GM18511 (cell line): ENCODE data around the gene KHK.

ENCODE experiments used
- ATAC-seq: cut with Tn5 transposase; IDR thresholded peaks from one replicate; pipeline ENCODE4 v1.9.1; 2021; ENCODE audit warnings: mild to moderate bottlenecking, moderate library complexity; ENCODE audit not compliant: unreplicated experiment

KHK gene

DNA sequence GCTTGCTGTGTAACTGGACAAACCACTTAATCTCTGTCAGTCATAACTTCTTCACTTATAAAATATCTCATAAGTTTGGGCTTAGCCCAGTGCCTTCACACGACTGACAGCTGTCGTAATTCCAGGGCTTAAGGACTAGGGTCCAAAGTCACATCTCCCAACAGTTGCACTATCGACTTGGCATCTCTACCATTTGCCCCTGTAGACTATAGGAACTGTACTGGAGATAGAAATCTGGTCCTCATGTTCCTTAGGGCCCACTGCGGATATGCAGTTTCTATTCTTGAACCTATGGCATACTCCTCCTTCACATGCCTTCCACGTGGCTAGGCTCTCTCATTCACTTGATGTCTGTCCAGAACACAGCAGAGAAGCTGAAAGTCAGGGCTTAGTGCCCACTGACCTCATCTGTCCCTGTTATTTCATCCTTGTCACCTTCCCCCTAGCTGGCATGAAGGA lies 39.7 kb downstream of the KHK start:
- ATAC-seq = no peak

DNA sequence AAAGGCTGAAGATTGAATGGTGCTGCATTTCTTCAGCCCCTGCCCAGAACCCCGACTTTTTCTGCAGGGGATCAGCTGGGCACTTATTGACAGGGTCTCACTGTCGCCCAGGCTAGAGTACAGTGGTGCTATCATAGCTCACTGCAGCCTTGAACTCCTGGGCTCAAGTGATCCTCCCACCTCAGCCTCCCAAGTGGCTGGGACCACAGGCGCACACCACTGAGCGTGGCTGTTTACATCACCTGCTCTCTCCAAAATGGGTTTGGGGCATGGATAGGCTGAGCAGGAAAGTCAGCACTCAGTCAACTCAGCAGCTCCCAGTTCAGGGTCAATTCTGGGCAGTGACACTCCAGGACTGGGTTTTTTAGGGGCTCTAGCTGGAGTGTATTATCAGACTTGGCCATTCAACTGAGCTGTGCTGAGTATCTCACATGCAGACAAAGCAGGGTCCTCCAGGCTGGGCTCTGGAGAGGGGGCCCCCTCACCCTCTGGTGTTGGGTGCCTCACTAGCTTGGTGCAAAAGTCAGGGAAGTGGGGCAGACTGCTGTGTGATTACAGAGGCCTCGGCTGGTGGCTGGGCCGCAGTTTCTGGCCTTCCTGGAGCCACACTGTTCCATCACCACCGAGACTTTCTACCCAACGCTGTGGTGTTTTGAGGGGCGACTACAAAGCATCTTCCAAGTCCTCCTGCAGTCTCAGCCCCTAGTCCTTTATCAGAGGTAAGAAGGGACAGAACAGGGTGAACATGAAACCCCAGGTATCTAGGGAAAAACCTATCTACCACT lies 41.5 kb downstream of the KHK start:
- ATAC-seq = no peak

DNA sequence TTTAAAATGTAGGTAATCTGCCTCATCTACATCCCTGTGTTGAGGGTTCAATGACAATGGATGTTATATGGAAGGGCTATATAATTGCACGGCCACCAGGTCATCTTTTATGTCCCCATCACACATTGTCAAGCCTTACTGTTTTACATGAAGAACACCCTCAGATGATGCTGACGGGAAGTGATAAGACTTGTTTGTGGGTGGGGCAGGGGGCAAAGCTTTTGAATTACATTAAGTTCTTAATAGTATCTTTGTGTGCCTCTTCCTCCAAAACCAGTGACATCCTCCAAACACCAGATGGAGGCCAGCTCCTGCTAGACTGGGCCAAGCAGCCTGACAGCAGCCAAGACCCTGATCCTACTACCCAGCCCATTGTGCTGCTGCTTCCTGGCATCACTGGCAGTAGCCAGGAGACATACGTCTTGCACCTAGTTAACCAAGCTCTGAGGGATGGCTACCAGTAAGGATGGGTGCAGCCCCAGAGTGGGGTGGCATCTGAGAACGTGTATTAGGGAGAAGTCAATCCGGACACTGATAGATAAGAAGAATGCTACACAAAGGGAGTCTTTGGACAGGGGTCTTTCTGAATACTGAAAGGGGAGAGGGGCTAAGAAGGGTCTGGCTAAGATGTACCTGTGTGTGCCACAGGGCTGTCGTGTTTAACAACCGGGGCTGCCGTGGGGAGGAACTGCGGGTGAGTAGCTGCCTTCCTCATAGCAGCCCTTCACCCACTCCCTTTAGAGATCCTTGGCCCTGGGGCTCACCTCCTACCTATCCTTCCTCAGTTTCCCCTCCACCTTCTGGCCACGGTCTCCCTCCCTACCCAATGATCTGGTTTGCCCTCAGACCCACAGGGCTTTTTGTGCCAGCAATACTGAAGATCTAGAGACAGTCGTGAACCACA lies 42.3 kb downstream of the KHK start:
- no peak for ATAC-seq

DNA sequence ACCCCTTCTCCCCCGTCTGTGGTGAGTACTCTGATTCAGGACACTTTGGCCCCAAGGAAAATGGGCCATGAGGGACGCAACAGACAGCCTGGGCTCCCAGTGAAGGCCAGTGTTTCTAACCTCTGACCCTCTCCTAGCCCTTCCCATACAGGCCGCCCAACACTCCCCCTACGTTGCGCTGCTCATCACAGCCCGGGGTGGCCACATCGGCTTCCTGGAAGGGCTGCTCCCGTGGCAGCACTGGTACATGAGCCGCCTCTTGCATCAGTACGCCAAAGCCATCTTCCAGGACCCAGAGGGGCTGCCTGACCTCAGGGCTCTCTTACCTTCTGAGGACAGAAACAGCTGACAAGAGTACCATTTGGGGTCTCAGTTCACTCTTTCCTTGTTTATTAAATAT lies 43.8 kb downstream of the KHK start:
- no peak for ATAC-seq

DNA sequence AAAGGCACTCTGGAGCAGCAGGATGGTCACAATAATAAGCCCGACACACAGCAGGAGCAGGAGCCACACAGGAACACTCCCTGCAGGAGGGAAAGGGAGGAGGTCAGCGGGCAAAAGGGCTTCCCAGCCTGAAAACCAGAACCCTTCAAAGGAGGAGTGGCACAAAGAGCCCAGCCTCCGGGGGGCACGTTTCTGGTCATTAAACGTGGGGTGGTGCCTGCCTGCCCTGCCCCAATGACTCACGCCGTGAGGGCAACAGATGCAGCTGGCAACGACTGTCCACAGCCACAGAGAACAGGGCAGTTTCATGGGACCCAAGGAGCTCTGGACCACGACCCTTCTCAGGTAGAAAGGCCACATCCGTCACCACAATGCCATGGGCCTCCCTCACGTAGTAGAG lies 44.9 kb downstream of the KHK start:
- no peak for ATAC-seq

DNA sequence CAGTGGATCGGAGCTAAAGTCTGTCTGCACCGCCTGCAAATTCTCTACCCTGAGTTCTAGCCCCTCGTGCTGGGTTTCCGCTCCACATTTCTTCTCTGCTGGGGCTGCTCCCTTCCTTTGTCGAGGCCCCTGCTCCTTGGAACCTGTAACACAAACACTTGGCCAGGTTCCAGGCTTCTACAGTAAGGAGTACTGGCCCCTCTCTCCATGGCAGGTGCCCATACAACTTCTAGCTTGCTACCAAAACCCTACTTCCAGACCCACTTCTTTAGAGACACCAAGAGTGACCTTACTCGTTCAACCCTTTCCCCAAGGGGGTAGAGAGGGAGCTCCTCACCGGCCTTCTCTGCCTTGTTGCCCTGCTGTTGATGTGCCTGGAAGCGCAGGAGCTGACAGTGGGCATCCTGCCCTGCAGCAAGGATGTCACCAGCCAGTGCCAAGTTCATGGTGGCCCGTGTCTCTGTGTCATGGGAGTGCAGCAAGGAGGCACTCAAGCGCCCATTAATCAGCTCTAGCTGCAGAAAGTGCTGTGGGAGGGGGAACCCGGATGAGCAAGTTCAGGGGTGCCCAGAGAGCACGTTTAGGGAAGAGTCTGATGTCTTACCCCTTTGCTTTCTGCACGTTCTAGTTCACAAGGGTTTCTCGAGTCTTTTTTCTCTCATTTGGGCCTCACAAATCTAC lies 46.8 kb downstream of the KHK start:
- no peak for ATAC-seq

DNA sequence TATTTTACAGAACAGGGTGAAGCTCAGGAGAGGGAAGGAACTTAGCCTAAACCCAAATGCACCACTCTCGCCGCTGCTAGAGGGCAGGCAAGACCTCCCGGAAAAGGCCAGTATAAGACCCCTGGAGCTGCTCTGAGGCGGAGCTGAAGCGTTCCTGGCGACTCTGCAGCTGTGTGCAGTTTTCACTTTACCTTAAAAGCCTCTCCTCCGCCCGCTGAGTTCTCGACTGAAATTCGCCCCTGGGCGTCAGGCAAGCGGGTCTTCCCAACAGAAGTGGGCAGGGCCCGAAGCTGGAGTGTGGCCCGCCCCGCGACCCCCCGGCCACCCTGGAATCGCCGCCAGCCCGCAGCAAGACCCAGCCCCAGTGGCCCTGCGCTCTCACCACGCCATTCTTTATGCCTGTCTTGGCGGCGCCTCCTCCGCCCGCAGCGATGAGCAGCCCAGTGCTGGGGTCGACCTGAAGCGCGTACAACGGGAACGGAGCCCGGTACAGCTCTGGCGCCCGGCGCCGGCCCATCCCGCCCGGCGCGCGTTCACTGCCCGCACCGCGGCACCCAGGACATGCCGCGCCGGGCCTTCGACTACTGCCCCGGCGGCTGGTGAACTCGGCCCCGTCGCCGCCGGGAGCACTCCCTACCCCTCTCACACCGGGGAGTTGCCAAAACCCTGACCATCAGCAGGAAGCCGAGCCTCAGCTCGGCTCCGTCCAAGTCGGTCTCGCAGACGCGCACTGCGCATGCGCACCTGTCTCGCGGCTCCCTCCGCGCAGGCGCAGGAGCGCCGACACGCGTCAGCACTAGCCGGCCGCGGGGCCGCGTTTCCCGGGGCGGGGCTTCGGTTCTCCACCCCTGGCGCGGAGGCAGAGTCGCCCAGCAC lies 47.6 kb downstream of the KHK start, which contains the start of gene PREB:
Gene PREB (minus strand): TSS at position 732 of the 876 bp plus-strand sequence. CDS start 215 bp downstream, at position 517.
- ATAC-seq = peak; percentile 91

DNA sequence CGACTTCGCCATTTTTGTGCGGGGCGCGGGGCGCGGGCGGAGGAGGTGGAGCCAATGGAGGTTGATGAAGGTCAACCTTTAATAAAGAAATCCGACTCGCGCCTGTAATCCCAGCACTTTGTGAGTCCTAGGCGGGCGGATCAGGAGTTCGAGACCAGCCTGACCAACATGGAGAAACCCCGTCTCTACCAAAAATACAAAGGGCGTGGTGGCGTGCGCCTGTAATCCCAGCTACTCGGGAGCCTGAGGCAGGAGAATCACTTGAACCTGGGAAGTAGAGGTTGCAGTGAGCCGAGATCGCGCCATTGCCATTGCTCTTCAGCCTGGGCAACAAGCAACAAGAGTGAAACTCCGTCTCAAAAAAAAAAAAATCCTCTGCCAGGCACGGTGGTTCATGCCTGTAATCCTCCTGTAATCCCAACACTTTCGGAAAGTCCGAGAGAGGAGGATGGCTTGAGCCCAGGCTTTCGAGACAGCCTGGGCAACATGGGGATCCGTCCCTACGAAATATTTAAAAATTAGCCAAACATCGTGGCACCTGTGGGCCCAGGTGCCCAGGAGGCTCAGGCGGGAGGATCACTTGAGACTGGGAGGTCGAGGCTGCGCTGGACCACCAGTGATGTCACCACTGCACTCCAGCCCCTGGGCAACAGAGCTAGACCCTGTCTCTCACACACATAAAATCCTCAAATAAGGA lies 48.4 kb downstream of the KHK start:
- no peak for ATAC-seq

DNA sequence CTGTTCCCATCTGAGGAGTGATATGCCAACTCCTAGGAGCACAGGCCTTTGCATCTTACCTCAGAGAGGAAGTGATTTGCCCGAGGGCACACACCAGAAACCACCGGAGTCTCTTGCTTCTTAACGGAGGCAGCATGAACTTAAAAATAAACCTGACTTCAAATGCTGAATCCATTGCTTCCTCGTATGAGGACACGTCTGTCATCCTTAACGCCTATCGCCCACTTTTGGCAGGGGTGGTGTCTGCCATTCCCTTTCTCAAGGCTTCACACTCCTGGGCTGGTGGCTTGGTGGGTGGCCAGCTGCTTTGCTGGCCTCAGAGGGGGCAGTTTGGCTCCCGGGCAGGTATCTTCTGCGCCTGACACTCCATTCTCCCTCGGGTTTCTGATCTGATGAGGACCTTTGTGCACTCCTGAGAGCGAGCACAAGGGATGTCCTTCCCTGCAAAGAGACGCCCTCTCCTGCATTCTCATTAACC lies 48.9 kb downstream of the KHK start:
- no peak for ATAC-seq

DNA sequence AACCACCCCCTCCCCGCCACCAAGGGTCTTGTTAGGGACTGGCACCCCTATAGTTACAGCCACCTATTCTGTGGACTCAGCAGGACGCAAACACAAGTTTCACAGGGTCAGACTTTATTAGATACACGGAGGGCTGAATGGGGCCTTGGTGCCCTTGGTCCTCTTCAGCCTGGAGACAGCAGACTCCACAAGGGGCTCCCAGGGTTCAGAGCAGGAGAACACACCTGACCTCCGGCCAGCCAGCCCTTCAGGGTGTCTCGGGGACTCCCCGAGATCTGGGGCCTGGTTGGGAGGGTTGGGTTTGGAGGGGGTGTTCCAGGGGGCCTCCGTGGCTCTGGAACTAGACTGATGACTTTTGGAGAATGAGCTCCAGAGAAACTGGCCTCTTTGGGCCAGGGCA lies 50.2 kb downstream of the KHK start:
- no peak for ATAC-seq

DNA sequence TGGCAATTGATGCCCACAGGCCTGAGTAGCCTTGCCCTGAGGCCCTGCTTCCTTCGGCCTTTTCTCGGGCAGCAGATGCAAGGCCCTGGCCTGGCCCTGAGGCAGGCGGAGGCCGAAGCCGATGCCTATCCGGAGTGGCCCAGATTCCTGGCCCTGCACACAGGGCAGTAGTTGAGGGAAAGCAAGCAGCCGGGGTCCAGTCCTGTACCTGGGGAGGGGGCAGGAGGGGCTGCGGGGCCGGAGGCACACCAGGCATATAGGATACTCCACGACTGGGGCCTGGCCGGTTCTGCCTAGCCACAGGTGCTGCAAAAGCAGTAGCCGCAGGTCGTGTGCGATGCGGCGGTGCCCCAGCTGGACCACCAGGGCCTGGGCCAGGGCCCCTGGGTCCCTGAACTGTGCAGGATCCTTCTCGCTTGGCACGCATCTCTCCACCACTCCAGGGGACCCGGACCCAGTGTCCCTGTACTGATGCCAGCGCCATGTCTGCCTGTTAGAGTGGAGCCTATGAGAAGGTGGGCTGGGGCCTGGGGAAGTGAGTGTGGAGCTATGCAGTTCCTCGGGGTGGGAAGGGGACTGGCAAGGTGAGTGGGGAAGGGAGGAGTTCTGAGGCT lies 50.9 kb downstream of the KHK start:
- ATAC-seq = no peak

DNA sequence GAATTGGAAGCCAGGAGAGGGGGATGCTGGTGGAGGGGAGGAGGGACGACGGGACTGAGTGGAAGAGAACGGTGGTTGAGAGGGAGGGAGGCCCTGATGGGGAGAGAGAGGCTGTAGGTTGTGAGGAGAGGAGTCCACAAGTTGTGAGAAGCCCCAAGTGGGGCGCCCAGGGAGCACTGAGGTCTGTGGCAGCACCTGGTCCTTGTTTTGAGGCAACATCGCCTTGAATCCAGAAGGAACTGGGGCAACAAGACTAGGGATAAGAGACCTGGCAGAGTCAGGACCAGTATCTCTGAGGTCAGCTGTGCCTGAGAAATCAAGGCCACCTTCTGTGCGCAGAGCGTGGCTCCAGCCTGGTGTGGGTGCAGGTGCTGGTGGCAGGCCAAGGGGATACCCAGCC lies 51.5 kb downstream of the KHK start:
- no peak for ATAC-seq

DNA sequence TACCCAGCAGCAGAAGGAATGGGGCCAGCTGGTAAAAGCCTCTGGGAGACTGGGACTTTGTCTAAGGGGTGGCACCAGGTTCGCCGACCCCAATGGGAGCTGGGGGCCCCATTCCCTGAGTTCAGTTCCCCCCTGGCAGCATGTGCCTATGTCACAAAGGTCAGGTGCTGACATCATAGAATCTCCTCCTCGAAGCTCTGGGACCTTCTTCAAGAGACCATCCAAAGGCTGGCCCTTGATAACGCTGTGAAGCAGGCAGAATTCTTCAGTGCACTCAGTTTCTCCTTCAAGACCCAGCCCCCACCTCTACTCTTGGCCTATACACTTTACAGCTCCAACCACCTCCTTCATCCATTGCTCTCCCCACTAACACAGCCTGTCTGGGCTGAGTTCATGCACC lies 52.7 kb downstream of the KHK start, which contains the start of gene PRR30:
Gene PRR30 (minus strand): TSS at position 101 of the 400 bp plus-strand sequence. CDS start 1,081 bp downstream, outside the sequence.
- ATAC-seq = no peak

DNA sequence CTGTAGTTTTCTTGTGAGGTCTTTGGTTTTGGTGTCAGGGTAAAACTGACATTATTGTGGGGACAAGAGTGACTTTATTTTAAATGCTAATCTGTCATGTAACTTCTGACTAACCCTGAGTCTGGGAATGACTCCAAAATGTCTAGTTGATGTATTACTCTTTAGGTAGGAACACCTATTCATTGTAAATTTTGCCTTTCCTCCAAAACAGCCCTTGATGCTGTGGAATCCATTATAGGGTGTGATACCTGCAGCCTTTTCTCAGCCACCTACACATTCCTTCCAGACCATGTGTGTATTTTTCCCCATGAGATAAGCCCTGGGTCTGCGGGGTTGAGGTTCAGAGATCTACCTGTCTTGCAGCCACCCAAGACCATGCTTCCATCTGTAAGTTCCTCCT lies 56.7 kb downstream of the KHK start:
- no peak for ATAC-seq

DNA sequence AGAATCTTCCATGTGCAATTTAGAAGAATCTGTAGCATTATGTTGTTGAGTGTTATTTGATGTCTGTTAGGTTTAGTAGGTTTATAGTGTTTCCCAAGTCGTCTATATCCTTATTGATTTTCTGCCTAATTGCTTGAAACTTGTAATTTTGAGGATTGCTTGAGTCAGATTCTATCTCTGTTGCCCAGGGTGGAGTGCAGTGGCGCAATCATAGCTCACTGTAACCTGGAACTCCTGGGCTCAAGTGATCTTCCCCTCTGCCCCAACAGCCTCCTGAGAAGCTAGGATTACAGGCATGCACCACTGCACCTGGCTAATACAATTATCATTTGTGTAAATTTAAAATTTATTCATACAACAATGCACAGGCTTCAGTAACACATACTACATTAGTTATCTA lies 59.1 kb downstream of the KHK start:
- ATAC-seq = no peak

DNA sequence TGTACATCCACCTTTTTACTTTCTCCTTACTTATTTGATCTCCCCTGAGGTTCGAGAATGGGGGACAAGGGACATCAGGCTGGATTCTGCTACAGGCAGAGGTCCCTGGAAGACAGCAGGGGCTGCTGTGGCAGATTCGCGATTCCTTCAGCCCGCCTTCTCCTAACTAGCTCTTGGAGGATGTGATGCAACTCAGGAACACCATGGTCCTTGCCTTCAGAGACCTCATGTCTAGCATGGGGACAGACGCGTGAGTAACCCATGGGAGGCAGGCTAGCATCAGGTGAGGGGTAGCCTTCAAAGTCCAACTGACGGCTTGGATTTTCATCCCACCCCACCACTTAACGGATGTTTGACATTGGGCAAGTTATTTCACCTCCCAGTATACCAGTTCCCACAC lies 61.4 kb downstream of the KHK start:
- ATAC-seq = no peak

DNA sequence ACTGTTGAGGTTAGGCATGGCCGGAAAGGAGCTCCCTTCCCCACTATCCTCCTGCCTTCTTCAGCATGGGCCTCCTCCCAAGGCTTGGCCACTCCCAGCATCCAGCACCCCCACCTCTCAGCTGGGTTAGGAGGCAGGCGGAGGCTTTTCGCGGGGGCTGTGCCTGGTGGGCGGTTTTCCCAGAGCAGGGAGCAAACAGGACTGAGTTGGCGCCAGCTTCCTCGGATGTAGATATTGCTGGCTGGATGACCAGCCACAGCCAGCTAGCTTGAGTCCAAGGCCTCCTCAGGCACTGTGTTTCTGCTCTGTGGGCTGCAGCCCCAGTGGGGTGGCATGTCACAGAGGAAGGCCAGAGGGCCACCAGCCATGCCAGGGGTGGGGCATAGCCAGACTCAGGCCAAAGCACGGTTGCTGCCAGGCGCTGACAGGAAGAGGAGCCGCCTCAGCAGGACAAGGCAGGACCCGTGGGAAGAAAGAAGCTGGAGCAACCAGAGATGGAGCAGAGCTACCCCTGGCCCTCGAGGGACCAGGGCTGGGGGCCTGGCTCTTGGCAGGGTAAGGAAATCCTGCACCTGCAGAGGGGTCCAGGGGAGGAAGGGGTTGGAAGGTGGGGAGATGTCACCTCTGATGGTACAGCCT lies 62.3 kb downstream of the KHK start, which contains the start of gene TCF23:
Gene TCF23 (plus strand): TSS at position 204 of the 639 bp plus-strand sequence. CDS start 130 bp downstream, at position 334.
- ATAC-seq = no peak
